Measurements from ENCODE around the gene ZNF48.
A peak's percentile ranks its signal among the peaks of the same experiment; 100 is the strongest.

Gene ZNF48

GRCh38 chr16:30418350-30419181 is 23.3 kb downstream of the ZNF48 start:
- TF ChIP-seq REST (IDR thresholded peaks at IDR 0.05; ENCODE audit: insufficient read depth in 1 of 2, low read depth in 2 of 2, low read length in 2 of 2): no peak
- no peak for TF ChIP-seq FOXP2 (optimal IDR thresholded peaks at IDR 0.05; ENCODE audit: borderline replicate concordance, extremely low read depth, extremely low read length, insufficient read depth)
- no peak for TF ChIP-seq TAF1 (IDR thresholded peaks at IDR 0.05; ENCODE audit: borderline replicate concordance, insufficient read depth, low read length)
- TF ChIP-seq POLR2AphosphoS5 (IDR thresholded peaks at IDR 0.05; ENCODE audit: low read depth, low read length): no peak
- TF ChIP-seq SIN3A (IDR thresholded peaks at IDR 0.05; ENCODE audit: borderline replicate concordance, insufficient read depth, low read length): no peak

DNA sequence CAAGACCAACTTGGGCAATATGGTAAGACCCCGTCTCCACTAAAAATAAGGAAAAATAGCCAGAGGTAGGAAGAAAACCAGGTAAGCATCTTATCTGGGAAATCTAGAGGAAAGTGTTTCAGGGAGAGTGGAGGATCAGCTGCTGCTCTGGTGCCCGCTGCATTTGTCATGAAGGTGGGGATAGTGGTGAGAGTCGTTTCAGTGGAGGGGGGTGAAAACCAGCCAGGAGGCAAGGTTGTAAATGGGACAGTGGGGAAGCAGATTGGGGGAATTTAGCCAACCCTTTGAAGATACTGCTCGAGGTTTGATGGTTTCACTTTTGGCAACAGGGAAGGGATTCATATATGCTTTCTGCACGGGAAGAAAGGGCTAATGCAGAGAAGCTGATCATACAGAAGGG is 25.8 kb downstream of the ZNF48 start:
- no peak for TF ChIP-seq FOXP2 (optimal IDR thresholded peaks at IDR 0.05; ENCODE audit: borderline replicate concordance, extremely low read depth, extremely low read length, insufficient read depth)
- TF ChIP-seq POLR2AphosphoS5 (IDR thresholded peaks at IDR 0.05; ENCODE audit: low read depth, low read length): no peak
- TF ChIP-seq REST (IDR thresholded peaks at IDR 0.05; ENCODE audit: insufficient read depth in 1 of 2, low read depth in 2 of 2, low read length in 2 of 2): no peak
- TF ChIP-seq SIN3A (IDR thresholded peaks at IDR 0.05; ENCODE audit: borderline replicate concordance, insufficient read depth, low read length): no peak
- no peak for TF ChIP-seq TAF1 (IDR thresholded peaks at IDR 0.05; ENCODE audit: borderline replicate concordance, insufficient read depth, low read length)

DNA sequence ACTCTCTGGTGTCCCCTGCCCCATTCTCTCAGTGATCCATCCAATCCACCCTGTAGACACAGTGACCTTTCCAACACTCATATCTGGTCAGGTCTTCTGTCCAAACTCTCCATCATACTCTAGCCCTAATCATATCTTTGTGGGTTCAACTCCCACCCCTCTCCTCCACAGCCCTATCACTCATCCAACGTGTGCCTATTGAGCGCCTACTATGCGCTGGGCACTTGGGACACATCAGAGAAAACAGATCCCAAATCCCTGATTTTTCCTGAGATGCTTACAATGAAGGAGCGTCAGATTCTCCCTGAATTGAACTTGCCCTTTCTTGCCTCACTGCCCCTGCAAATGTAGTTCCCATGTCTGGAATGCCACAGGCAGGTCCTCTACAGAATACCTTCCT is 32.8 kb downstream of the ZNF48 start:
- TF ChIP-seq TAF1 (IDR thresholded peaks at IDR 0.05; ENCODE audit: borderline replicate concordance, insufficient read depth, low read length) (no peak), SIN3A (IDR thresholded peaks at IDR 0.05; ENCODE audit: borderline replicate concordance, insufficient read depth, low read length) (no peak), POLR2AphosphoS5 (IDR thresholded peaks at IDR 0.05; ENCODE audit: low read depth, low read length) (no peak)

DNA sequence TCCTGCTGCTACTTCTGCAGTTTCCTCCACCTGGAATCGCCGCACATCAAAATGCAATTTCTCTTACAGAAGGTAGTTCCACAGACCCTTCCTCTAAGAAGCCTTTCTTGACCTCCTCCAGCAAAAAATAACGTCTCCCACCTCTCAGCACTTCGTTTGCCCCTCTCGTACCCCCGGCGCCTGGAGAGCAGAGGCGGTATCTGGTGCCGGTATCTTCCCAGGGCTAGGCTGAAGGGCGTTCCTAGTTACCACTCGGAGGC is 34.1 kb downstream of the ZNF48 start:
- no peak for TF ChIP-seq POLR2AphosphoS5 (IDR thresholded peaks at IDR 0.05; ENCODE audit: low read depth, low read length)
- no peak for TF ChIP-seq TAF1 (IDR thresholded peaks at IDR 0.05; ENCODE audit: borderline replicate concordance, insufficient read depth, low read length)
- no peak for TF ChIP-seq REST (IDR thresholded peaks at IDR 0.05; ENCODE audit: insufficient read depth in 1 of 2, low read depth in 2 of 2, low read length in 2 of 2)
- no peak for TF ChIP-seq FOXP2 (optimal IDR thresholded peaks at IDR 0.05; ENCODE audit: borderline replicate concordance, extremely low read depth, extremely low read length, insufficient read depth)
- no peak for TF ChIP-seq SIN3A (IDR thresholded peaks at IDR 0.05; ENCODE audit: borderline replicate concordance, insufficient read depth, low read length)

DNA sequence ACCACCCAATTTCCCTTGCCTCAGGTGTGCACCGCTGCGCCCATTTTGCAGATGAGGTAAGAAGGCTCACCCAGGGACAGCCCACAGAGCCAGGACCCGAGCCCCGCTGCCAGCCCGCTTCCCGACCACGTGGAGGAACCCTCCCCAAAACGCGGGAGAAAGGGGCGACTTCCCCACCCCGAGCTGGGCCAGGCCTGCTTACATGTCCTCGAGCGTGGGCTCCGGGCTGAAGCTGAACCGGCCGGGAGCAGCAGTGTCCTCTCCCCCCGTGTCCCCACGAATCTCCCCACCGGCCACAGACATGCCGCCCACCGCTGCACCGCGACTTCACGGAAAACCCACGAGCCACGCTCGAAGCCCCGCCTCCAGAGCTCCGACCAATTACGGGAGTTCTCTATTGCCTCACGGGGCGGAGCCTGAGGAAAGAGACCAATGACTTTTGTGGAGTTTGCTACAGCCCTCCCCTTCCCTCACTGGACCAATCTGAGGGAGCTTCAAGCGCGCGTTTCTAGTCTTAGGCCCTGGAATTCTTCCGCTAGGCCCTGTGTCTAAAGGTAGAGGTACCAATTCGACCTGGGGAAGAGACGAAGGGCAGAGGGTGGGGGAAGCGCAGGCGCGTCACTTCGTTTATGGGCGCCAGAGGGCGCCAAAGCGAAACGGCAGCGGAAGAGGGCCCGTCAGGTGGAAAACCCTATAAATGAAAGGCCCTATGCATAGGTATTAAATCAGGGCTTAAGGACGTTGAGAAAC is 34.6 kb downstream of the ZNF48 start, which contains the start of gene DCTPP1:
DCTPP1 (minus strand) TSS at position 353 of the 750 bp plus-strand sequence; CDS start at position 303, 50 bp downstream.
- TF ChIP-seq TAF1 (IDR thresholded peaks at IDR 0.05; ENCODE audit: borderline replicate concordance, insufficient read depth, low read length) (peak; percentile 52; the same call in 1 of the 2 replicates), POLR2AphosphoS5 (IDR thresholded peaks at IDR 0.05; ENCODE audit: low read depth, low read length) (peak; percentile 51; the same call in 1 of the 2 replicates), REST (IDR thresholded peaks at IDR 0.05; ENCODE audit: insufficient read depth in 1 of 2, low read depth in 2 of 2, low read length in 2 of 2) (no peak), FOXP2 (optimal IDR thresholded peaks at IDR 0.05; ENCODE audit: borderline replicate concordance, extremely low read depth, extremely low read length, insufficient read depth) (no peak), SIN3A (IDR thresholded peaks at IDR 0.05; ENCODE audit: borderline replicate concordance, insufficient read depth, low read length) (peak; percentile 77; the same call in 1 of the 2 replicates)

Measured in PFSK-1 (cell line).